ENCODE measurements around the gene EFCAB12. TPM values are rescaled to one million over a fixed set of nuclear protein-coding genes. Genes with fewer than 3 reads are reported as not detected.

EFCAB12 gene
- total RNA-seq, 4 donors from 2014 or later = 0.54 TPM; not detected in 3

GRCh38 chr3:129439817-129440617 is 11.6 kb upstream of the EFCAB12 start, which contains the start of the genes IFT122 and MBD4:
Gene IFT122 (plus strand): TSS chr3:129440224. CDS start chr3:129440331, 107 bp downstream.
Gene MBD4 (minus strand): TSS chr3:129439948. CDS start chr3:129439833, 115 bp downstream.
- peak in 1 of 6 experiments; percentile 19 for TF ChIP-seq CTCF (IDR thresholded peaks at IDR 0.05)
- TF ChIP-seq POLR2A (IDR thresholded peaks at IDR 0.05) = peak; percentile 84 to 85
- DNase-seq = peak; percentile 96 to 99 (median 99)
- Histone ChIP-seq H3K4me1 (peaks cover 0 to 31% (median 8%) of the 10 kb centered on the region in 4 donors), H3K4me3 (peak within 1 kb of the TSS; percentile 71 to 86 (median 76)), H3K36me3 (peaks cover 0 to 18% (median 0%) of the 10 kb centered on the region in 3 donors), H3K9me3 (no peaks in the 10 kb centered on the region), H3K27me3 (no peaks in the 10 kb centered on the region), H3K27ac (peak within 1 kb of the TSS; percentile 90 to 94 (median 92))

GRCh38 chr3:129439226-129439816 is 10.9 kb upstream of the EFCAB12 start:
- H3K27ac ChIP-seq = peak overlapping the region; percentile 88 to 94 (median 92)
- peak overlapping the region; percentile 71 to 86 (median 76) for H3K4me3 ChIP-seq
- DNase-seq = peak in 2 of 3 donors; percentile 84 to 86
- peaks cover 0 to 31% (median 8%) of the 10 kb centered on the region in 4 donors for H3K4me1 ChIP-seq
- no peaks in the 10 kb centered on the region for H3K27me3 ChIP-seq
- TF ChIP-seq POLR2A (IDR thresholded peaks at IDR 0.05) (no peak), CTCF (IDR thresholded peaks at IDR 0.05) (no peak)
- peaks cover 0 to 22% (median 0%) of the 10 kb centered on the region in 3 donors for H3K36me3 ChIP-seq
- no peaks in the 10 kb centered on the region for H3K9me3 ChIP-seq

GRCh38 chr3:129435367-129435766 is 6.9 kb upstream of the EFCAB12 start:
- peak overlapping the region in 1 of 4 donors; percentile 50 for H3K27ac ChIP-seq
- TF ChIP-seq CTCF (IDR thresholded peaks at IDR 0.05) = no peak
- no peak for TF ChIP-seq POLR2A (IDR thresholded peaks at IDR 0.05)
- no peak overlapping the region for H3K4me3 ChIP-seq
- H3K9me3 ChIP-seq = no peaks in the 10 kb centered on the region
- H3K36me3 ChIP-seq = peaks cover 0 to 58% (median 0%) of the 10 kb centered on the region in 3 donors
- DNase-seq = no peak
- H3K4me1 ChIP-seq = peaks cover 0 to 19% (median 5%) of the 10 kb centered on the region in 4 donors
- H3K27me3 ChIP-seq = no peaks in the 10 kb centered on the region

- no peak overlapping the region for H3K4me3 ChIP-seq
- peak overlapping the region in 1 of 4 donors; percentile 50 for H3K27ac ChIP-seq
- no peak for DNase-seq
- H3K36me3 ChIP-seq = peaks cover 0 to 63% (median 0%) of the 10 kb centered on the region in 3 donors
- H3K4me1 ChIP-seq = peaks cover 0 to 19% (median 5%) of the 10 kb centered on the region in 4 donors
- H3K27me3 ChIP-seq = no peaks in the 10 kb centered on the region
- H3K9me3 ChIP-seq = no peaks in the 10 kb centered on the region
- TF ChIP-seq POLR2A (IDR thresholded peaks at IDR 0.05) (no peak), CTCF (IDR thresholded peaks at IDR 0.05) (no peak)
Measured at GRCh38 chr3:129434140-129434539, 5.7 kb upstream of the EFCAB12 start.

- no peaks in the 10 kb centered on the region for H3K27me3 ChIP-seq
- no peaks in the 10 kb centered on the region for H3K9me3 ChIP-seq
- peak overlapping the region in 1 of 4 donors; percentile 45 for H3K27ac ChIP-seq
- peak in 1 of 3 donors; percentile 65 for DNase-seq
- H3K4me3 ChIP-seq = no peak overlapping the region
- peaks cover 0 to 63% (median 0%) of the 10 kb centered on the region in 3 donors for H3K36me3 ChIP-seq
- no peak for TF ChIP-seq CTCF (IDR thresholded peaks at IDR 0.05)
- H3K4me1 ChIP-seq = peaks cover 0 to 17% (median 5%) of the 10 kb centered on the region in 4 donors
Measured at GRCh38 chr3:129433565-129433964, 5.1 kb upstream of the EFCAB12 start.

Measured in Peyer's patch (tissue), 4 donors.